ENCODE results near the gene SPG21.
A peak's percentile ranks its signal among the peaks of the same experiment; 100 is the strongest.
"Not testable (repeated sequence)": the region's sequence is repeated elsewhere in the genome, so short reads cannot be mapped to it uniquely, and the experiment has no call there.

Gene SPG21

DNA sequence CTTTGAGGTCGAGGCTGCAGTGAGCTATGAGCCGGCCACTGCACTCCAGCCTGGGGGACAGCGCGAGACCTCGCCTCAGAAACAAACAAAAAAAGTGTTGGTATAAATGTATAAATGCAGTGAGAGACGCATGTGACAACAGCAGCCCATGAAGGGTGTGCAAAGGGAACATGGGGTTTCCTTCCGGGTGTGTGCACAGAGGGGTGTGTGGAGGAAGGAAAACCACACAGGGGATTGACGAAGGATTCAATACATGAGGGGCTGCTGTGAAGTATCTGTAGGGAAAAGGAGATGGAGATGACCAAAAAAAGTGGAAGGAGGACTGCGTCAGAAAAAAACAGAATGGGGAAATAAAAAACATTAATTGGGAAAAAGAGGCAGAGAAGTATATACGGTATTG, 38.6 kb upstream of the SPG21 start:
- no peak for ATAC-seq (ENCODE audit: low read depth)
- peaks cover 34% of the 10 kb centered on the region for H3K36me3 ChIP-seq (ENCODE audit: low read depth)

DNA sequence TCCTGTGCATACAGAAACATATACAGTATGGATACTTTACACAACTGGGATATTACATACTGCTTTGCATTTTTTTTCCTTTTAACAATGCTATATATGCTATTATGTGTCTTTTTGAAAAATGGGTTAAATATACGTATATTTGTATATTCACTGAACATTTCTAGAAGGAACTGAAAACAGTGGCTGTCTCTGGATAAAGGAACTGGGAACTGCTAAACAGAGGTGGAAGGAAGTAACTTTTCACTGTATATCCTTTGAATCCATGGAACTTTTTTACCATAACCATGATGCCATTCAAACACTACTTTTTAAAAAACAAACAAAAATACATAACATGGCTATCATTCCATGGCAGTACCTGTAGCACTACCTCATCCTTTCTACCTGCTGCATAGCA, 37.9 kb upstream of the SPG21 start:
- TF ChIP-seq, protein P1, sequence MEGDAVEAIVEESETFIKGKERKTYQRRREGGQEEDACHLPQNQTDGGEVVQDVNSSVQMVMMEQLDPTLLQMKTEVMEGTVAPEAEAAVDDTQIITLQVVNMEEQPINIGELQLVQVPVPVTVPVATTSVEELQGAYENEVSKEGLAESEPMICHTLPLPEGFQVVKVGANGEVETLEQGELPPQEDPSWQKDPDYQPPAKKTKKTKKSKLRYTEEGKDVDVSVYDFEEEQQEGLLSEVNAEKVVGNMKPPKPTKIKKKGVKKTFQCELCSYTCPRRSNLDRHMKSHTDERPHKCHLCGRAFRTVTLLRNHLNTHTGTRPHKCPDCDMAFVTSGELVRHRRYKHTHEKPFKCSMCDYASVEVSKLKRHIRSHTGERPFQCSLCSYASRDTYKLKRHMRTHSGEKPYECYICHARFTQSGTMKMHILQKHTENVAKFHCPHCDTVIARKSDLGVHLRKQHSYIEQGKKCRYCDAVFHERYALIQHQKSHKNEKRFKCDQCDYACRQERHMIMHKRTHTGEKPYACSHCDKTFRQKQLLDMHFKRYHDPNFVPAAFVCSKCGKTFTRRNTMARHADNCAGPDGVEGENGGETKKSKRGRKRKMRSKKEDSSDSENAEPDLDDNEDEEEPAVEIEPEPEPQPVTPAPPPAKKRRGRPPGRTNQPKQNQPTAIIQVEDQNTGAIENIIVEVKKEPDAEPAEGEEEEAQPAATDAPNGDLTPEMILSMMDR (IDR thresholded peaks at IDR 0.05; ENCODE audit: poor library complexity, severe bottlenecking), result no peak
- H3K36me3 ChIP-seq (ENCODE audit: low read depth), result peaks cover 41% of the 10 kb centered on the region
- ATAC-seq (ENCODE audit: low read depth) (no peak), DNase-seq (ENCODE audit: low spot score) (no peak)
- no peak overlapping the region for H3K27ac ChIP-seq (ENCODE audit: poor library complexity, severe bottlenecking)
- H3K4me1 ChIP-seq (ENCODE audit: insufficient read depth, poor library complexity, severe bottlenecking), result peaks cover 7% of the 10 kb centered on the region
- H3K9me3 ChIP-seq (ENCODE audit: severe bottlenecking), result no peaks in the 10 kb centered on the region
- no peak overlapping the region for H3K4me3 ChIP-seq (ENCODE audit: severe bottlenecking)
- no peaks in the 10 kb centered on the region for H3K27me3 ChIP-seq (ENCODE audit: insufficient read depth, poor library complexity, severe bottlenecking)

More for the DNA sequence above, 38.6 kb upstream of the SPG21 start:
- no peaks in the 10 kb centered on the region for H3K27me3 ChIP-seq (ENCODE audit: insufficient read depth, poor library complexity, severe bottlenecking)
- TF ChIP-seq, protein P1 (IDR thresholded peaks at IDR 0.05; ENCODE audit: poor library complexity, severe bottlenecking), result no peak
- DNase-seq (ENCODE audit: low spot score), result no peak
- H3K4me1 ChIP-seq (ENCODE audit: insufficient read depth, poor library complexity, severe bottlenecking), result peaks cover 7% of the 10 kb centered on the region
- peak overlapping the region; percentile 60 for H3K4me3 ChIP-seq (ENCODE audit: severe bottlenecking)
- H3K27ac ChIP-seq (ENCODE audit: poor library complexity, severe bottlenecking), result no peak overlapping the region
- H3K9me3 ChIP-seq (ENCODE audit: severe bottlenecking), result no peaks in the 10 kb centered on the region

DNA sequence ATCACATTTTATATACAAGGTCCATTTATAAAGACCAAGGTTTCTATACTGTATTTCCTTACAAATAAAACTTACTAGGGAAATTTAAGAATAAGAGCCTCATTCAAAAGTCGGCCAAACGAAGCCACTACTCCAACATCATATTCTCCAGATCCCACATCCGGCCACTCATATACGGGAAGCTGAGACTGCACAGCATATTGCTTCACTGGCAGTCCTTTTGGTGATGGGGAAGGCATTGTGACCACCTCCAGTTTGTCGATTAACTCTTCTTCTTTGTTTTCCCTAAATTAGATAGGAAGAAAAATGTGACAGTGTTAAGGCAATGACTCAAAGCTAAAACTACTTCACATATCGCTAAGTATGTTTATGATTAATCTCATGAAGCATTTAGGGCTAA, 37.0 kb upstream of the SPG21 start:
- H3K36me3 ChIP-seq (ENCODE audit: low read depth), result peaks cover 46% of the 10 kb centered on the region
- H3K4me1 ChIP-seq (ENCODE audit: insufficient read depth, poor library complexity, severe bottlenecking), result peaks cover 7% of the 10 kb centered on the region
- no peak overlapping the region for H3K4me3 ChIP-seq (ENCODE audit: severe bottlenecking)
- no peaks in the 10 kb centered on the region for H3K27me3 ChIP-seq (ENCODE audit: insufficient read depth, poor library complexity, severe bottlenecking)
- TF ChIP-seq, protein P1 (IDR thresholded peaks at IDR 0.05; ENCODE audit: poor library complexity, severe bottlenecking), result no peak
- no peaks in the 10 kb centered on the region for H3K9me3 ChIP-seq (ENCODE audit: severe bottlenecking)
- H3K27ac ChIP-seq (ENCODE audit: poor library complexity, severe bottlenecking), result no peak overlapping the region
- ATAC-seq (ENCODE audit: low read depth), result no peak
- no peak for DNase-seq (ENCODE audit: low spot score)

DNA sequence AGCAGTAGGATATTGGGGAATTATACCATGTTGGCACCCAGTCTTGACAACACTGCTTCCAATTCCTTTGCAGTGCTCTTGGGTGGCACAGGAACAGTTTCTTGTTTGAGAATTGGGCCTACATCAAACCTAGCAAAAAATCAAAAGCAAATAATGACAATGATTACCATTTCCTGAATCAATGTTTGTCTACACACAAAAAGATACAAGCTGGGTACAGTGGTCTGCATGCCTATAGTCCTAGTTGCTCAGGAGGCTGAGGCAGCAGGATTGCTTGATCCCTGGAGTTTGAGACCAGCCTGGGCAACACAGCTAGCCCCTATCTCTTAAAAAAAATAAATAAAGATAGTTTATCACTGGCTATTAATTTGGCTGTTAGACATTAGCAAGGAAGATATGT, 31.8 kb upstream of the SPG21 start:
- ATAC-seq (ENCODE audit: low read depth) (no peak), DNase-seq (ENCODE audit: low spot score) (no peak)
- Histone ChIP-seq H3K4me3 (ENCODE audit: severe bottlenecking) (no peak overlapping the region), H3K36me3 (ENCODE audit: low read depth) (peaks cover 89% of the 10 kb centered on the region), H3K27ac (ENCODE audit: poor library complexity, severe bottlenecking) (no peak overlapping the region), H3K9me3 (ENCODE audit: severe bottlenecking) (no peaks in the 10 kb centered on the region), H3K27me3 (ENCODE audit: insufficient read depth, poor library complexity, severe bottlenecking) (no peaks in the 10 kb centered on the region), H3K4me1 (ENCODE audit: insufficient read depth, poor library complexity, severe bottlenecking) (no peaks in the 10 kb centered on the region)
- TF ChIP-seq, protein P1 (IDR thresholded peaks at IDR 0.05; ENCODE audit: poor library complexity, severe bottlenecking), result no peak

DNA sequence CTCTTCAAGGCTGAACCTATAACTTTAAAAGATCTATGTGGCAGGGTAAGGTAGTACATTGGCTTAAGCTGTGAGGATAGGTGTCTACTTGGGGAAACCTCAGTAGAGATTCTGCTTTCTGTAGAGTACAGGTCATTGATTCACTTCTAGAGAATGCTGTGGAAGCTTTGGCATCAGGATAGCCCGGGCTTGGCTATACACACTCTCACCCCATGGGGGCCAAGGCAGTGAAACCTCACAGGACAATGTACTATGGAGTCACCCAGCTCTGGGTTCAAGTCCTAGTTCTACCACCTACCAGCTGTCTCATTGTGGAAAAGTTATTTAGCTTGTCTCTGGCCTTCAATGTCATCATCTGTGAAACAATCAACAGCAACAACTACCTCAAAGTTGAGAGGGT, 30.7 kb upstream of the SPG21 start:
- no peak for DNase-seq (ENCODE audit: low spot score)
- peak; percentile 59 for ATAC-seq (ENCODE audit: low read depth)
- Histone ChIP-seq H3K36me3 (ENCODE audit: low read depth) (peaks cover 89% of the 10 kb centered on the region), H3K27ac (ENCODE audit: poor library complexity, severe bottlenecking) (no peak overlapping the region), H3K4me1 (ENCODE audit: insufficient read depth, poor library complexity, severe bottlenecking) (no peaks in the 10 kb centered on the region), H3K9me3 (ENCODE audit: severe bottlenecking) (no peaks in the 10 kb centered on the region), H3K27me3 (ENCODE audit: insufficient read depth, poor library complexity, severe bottlenecking) (no peaks in the 10 kb centered on the region), H3K4me3 (ENCODE audit: severe bottlenecking) (no peak overlapping the region)
- TF ChIP-seq, protein P1 (IDR thresholded peaks at IDR 0.05; ENCODE audit: poor library complexity, severe bottlenecking), result no peak

DNA sequence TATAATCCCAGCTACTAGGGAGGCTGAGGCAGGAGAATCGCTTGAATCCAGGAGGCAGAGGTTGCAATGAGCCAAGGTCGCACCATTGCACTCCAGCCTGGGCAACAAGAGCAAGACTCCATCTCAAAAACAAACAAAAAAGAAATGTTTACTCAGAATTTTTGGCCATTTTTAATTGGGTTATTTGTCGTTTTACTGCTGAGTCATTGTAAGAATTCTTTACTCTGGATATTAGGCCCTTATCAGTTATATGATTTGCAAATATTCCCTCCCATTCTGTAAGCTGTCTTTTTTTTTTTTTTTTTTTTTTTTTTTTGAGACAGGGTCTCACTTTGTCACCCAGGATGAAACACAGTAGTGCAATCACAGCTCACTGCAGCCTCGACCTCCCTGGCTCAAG, 21.5 kb upstream of the SPG21 start:
- not testable (repeated sequence) for H3K27me3 ChIP-seq (ENCODE audit: insufficient read depth, poor library complexity, severe bottlenecking); H3K4me1 ChIP-seq (ENCODE audit: insufficient read depth, poor library complexity, severe bottlenecking); DNase-seq (ENCODE audit: low spot score); H3K27ac ChIP-seq (ENCODE audit: poor library complexity, severe bottlenecking); ATAC-seq (ENCODE audit: low read depth); H3K4me3 ChIP-seq (ENCODE audit: severe bottlenecking); H3K9me3 ChIP-seq (ENCODE audit: severe bottlenecking)
- peaks cover 54% of the 10 kb centered on the region for H3K36me3 ChIP-seq (ENCODE audit: low read depth)

All from RWPE2 (cell line).